HepG2 (cell line): Measurements from ENCODE around the gene CTRL. TPM values are rescaled to one million over a fixed set of nuclear protein-coding genes. Genes with fewer than 3 reads are reported as not detected.
A peak's percentile ranks its signal among the peaks of the same experiment; 100 is the strongest.

Source experiments
- ARNTL ChIP-seq: sonication (generic); formaldehyde crosslinking; IDR thresholded peaks from 2 replicates; pipeline ENCODE4 v1.4.0; 2020; ENCODE audit warnings: mild to moderate bottlenecking, missing genetic modification reagents
- CENPX ChIP-seq: sonication (generic); formaldehyde crosslinking; IDR thresholded peaks from 2 replicates; pipeline ENCODE4 v1.9.0; 2021; ENCODE audit warnings: mild to moderate bottlenecking, missing genetic modification reagents, moderate library complexity
- GZF1 ChIP-seq: sonication (generic); formaldehyde crosslinking; IDR thresholded peaks from 2 replicates; pipeline ENCODE4 v1.5.1; 2020; ENCODE audit warnings: mild to moderate bottlenecking, missing genetic modification reagents
- IKZF4 ChIP-seq: sonication (generic); formaldehyde crosslinking; IDR thresholded peaks from 2 replicates; pipeline ENCODE4 v1.5.1; 2020; ENCODE audit warnings: borderline replicate concordance, mild to moderate bottlenecking, low read depth, missing genetic modification reagents; ENCODE audit errors: not compliant biosample characterization
- KAT2B ChIP-seq: fragments of 150-350 bp; IDR thresholded peaks from 2 replicates; pipeline ENCODE4 v1.6.1; 2014; ENCODE audit warnings: low read depth, low read length, borderline replicate concordance
- KDM2A ChIP-seq: sonication (generic); formaldehyde crosslinking; IDR thresholded peaks from 2 replicates; pipeline ENCODE4 v1.4.0; 2020; ENCODE audit warnings: low read depth, missing genetic modification reagents, borderline replicate concordance
- MBNL3 ChIP-seq: fragments of 250-450 bp; sonication (Bioruptor Pico); conservative IDR thresholded peaks from 2 replicates; pipeline ENCODE4 v1.8.0; 2022; ENCODE audit warnings: mild to moderate bottlenecking, inconsistent platforms
- RBFOX2 ChIP-seq: fragments of 200-400 bp; formaldehyde crosslinking; IDR thresholded peaks from 2 replicates; pipeline ENCODE4 v1.6.1; 2017; ENCODE audit warnings: low read depth, mild to moderate bottlenecking, low read length
- RNF2 ChIP-seq: fragments of 450-650 bp; conservative IDR thresholded peaks from 2 replicates; pipeline ENCODE4 v1.6.1; 2016; ENCODE audit warnings: low read depth
- TBX2 ChIP-seq: sonication (generic); formaldehyde crosslinking; IDR thresholded peaks from 2 replicates; pipeline ENCODE4 v1.5.0; 2020; ENCODE audit warnings: missing genetic modification reagents, mild to moderate bottlenecking, borderline replicate concordance
- TCF7 ChIP-seq: sonication (generic); IDR thresholded peaks from 2 replicates; pipeline ENCODE4 v1.6.1; 2016; ENCODE audit warnings: antibody characterized with exemption, low read depth
- ZNF138 ChIP-seq: sonication (generic); formaldehyde crosslinking; IDR thresholded peaks from 2 replicates; pipeline ENCODE4 v1.5.0; 2020; ENCODE audit warnings: mild to moderate bottlenecking, low read depth, missing genetic modification reagents
- ZNF280B ChIP-seq: sonication (generic); formaldehyde crosslinking; IDR thresholded peaks from 2 replicates; pipeline ENCODE4 v1.5.0; 2020; ENCODE audit warnings: missing genetic modification reagents, mild to moderate bottlenecking, borderline replicate concordance
- ZNF317 ChIP-seq: sonication (generic); formaldehyde crosslinking; IDR thresholded peaks from 2 replicates; pipeline ENCODE4 v1.5.0; 2020; ENCODE audit warnings: mild to moderate bottlenecking, missing genetic modification reagents
- ZNF589 ChIP-seq: sonication (generic); formaldehyde crosslinking; conservative IDR thresholded peaks from 2 replicates; pipeline ENCODE4 v1.8.0; 2022; ENCODE audit warnings: mild to moderate bottlenecking, moderate library complexity, missing genetic modification reagents
- ZNF672 ChIP-seq: sonication (generic); formaldehyde crosslinking; IDR thresholded peaks from 2 replicates; pipeline ENCODE4 v1.8.1; 2022; ENCODE audit warnings: missing genetic modification reagents
- ZNF720 ChIP-seq: sonication (generic); formaldehyde crosslinking; IDR thresholded peaks from 2 replicates; pipeline ENCODE4 v1.4.0; 2020; ENCODE audit warnings: missing genetic modification reagents
- ZNF737 ChIP-seq: sonication (generic); formaldehyde crosslinking; IDR thresholded peaks from 2 replicates; pipeline ENCODE4 v1.5.0; 2020; ENCODE audit warnings: missing genetic modification reagents, mild to moderate bottlenecking, borderline replicate concordance
- ZNF878 ChIP-seq: sonication (generic); formaldehyde crosslinking; IDR thresholded peaks from 2 replicates; pipeline ENCODE4 v1.8.1; 2023; ENCODE audit warnings: mild to moderate bottlenecking, missing genetic modification reagents, moderate library complexity
- ZNF883 ChIP-seq: sonication (generic); formaldehyde crosslinking; IDR thresholded peaks from 2 replicates; pipeline ENCODE4 v1.5.1; 2020; ENCODE audit warnings: mild to moderate bottlenecking, missing genetic modification reagents; ENCODE audit errors: not compliant biosample characterization
- polyA plus RNA-seq, 8 experiments: library from polyadenylated mRNA; depleted of rRNA in 3 of 8; stranded (reverse) in 7 of 8; unstranded in 1 of 8; fragments of >200 nt; fragmentation: Illumina TruSeq in 4 of 8; extraction: Trizol in 4 of 8; gene quantifications; 2 replicates each; pipeline versions ENCODE4 v1.2.1 to v1.2.3, GENCODE V29; 2011 to 2016; ENCODE audit warnings: low read depth in 4 of 8, missing spikeins in 1 of 8, mixed read lengths in 1 of 8; ENCODE audit not compliant: insufficient read depth in 1 of 8
- total RNA-seq, 5 experiments: library from RNA; depleted of rRNA; stranded (reverse); fragments of >200 nt; fragmentation: Illumina TruSeq; extraction: Trizol; gene quantifications; 2 replicates each; pipeline ENCODE4 v1.2.3, GENCODE V29; 2016; ENCODE audit warnings: low read depth in 1 of 5
- TF ChIP-seq, protein P1 (sequence below): sonication (generic); formaldehyde crosslinking; IDR thresholded peaks from 2 replicates; pipeline ENCODE4 v1.4.0; 2020; ENCODE audit warnings: missing genetic modification reagents, borderline replicate concordance
- TF ChIP-seq, protein P2 (sequence below): sonication (generic); formaldehyde crosslinking; IDR thresholded peaks from 2 replicates; pipeline ENCODE4 v1.4.0; 2020; ENCODE audit warnings: missing genetic modification reagents
- TF ChIP-seq, protein P3 (sequence below): IDR thresholded peaks from 2 replicates; pipeline ENCODE4 v1.6.1; 2016; ENCODE audit warnings: missing compliant biosample characterization, missing genetic modification reagents, borderline replicate concordance

Gene CTRL
- total and polyA plus RNA-seq, 2 of the 13 experiments (the other 11 are each of a cell fraction or from before 2014, with no cell fraction given) = 1.9 to 2.7 TPM

DNA sequence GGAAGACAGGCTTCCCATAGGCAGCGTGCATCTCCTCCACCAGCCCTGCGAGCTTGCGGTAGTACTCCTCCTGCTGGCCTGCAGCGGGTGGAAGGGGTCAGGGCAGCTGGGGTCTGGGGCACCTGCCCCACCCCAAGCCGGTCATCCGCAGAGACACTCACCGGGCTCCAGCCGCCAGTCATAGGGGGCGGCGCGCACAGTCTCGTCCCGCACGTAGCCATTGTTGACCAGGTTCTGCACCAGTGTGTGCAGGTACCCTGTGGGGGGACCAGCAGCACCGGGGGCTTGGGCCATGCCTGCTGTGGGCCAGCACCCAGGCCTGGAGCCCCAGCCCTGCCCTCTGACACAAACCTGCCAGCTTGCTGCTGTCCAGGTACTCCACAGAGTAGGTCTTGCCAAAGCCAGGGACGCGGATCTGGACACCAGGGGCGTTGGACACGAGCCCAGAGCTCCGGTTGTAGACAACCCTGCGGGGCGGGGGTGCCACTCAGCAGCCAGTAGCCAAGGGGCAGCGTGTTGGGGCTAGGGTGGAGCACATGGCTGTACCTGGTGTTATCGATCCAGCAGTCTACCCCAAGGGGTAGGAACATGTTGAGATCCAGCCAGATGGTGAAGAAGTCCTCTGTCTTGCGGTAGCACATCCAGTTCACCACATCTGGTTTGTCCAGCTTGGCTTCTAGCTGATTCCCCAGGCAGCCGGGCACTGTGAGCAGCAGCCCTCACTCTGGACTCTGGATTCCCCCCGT is 11.0 kb upstream of the CTRL start (continued):
- TF ChIP-seq ZNF280B (CRISPR knock-in tag) (no peak), ZNF878 (CRISPR knock-in tag) (no peak), CENPX (CRISPR knock-in tag) (no peak), TCF7 (no peak), ZNF737 (CRISPR knock-in tag) (0 out of 2 replicates have a peak, but pooled peaks have one; percentile 69), GZF1 (CRISPR knock-in tag) (peak; percentile 65), ZNF672 (CRISPR knock-in tag) (no peak), IKZF4 (peak; percentile 86), KDM2A (CRISPR knock-in tag) (peak; percentile 82), ZNF317 (CRISPR knock-in tag) (0 out of 2 replicates have a peak, but pooled peaks have one; percentile 11), ZNF138 (no peak), MBNL3 (CRISPR knock-in tag) (no peak), KAT2B (no peak), RNF2 (no peak), ZNF720 (no peak), ARNTL (CRISPR knock-in tag) (no peak; the same call in 1 of the 2 replicates), ZNF883 (CRISPR knock-in tag) (peak; percentile 51), RBFOX2 (peak; percentile 74), TBX2 (no peak), ZNF589 (CRISPR knock-in tag) (no peak)
- TF ChIP-seq, protein P1, sequence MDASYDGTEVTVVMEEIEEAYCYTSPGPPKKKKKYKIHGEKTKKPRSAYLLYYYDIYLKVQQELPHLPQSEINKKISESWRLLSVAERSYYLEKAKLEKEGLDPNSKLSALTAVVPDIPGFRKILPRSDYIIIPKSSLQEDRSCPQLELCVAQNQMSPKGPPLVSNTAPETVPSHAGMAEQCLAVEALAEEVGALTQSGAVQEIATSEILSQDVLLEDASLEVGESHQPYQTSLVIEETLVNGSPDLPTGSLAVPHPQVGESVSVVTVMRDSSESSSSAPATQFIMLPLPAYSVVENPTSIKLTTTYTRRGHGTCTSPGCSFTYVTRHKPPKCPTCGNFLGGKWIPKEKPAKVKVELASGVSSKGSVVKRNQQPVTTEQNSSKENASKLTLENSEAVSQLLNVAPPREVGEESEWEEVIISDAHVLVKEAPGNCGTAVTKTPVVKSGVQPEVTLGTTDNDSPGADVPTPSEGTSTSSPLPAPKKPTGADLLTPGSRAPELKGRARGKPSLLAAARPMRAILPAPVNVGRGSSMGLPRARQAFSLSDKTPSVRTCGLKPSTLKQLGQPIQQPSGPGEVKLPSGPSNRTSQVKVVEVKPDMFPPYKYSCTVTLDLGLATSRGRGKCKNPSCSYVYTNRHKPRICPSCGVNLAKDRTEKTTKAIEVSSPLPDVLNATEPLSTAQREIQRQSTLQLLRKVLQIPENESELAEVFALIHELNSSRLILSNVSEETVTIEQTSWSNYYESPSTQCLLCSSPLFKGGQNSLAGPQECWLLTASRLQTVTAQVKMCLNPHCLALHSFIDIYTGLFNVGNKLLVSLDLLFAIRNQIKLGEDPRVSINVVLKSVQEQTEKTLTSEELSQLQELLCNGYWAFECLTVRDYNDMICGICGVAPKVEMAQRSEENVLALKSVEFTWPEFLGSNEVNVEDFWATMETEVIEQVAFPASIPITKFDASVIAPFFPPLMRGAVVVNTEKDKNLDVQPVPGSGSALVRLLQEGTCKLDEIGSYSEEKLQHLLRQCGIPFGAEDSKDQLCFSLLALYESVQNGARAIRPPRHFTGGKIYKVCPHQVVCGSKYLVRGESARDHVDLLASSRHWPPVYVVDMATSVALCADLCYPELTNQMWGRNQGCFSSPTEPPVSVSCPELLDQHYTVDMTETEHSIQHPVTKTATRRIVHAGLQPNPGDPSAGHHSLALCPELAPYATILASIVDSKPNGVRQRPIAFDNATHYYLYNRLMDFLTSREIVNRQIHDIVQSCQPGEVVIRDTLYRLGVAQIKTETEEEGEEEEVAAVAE (CRISPR knock-in tag) = no peak; the same call in 1 of the 2 replicates
- TF ChIP-seq, protein P2, sequence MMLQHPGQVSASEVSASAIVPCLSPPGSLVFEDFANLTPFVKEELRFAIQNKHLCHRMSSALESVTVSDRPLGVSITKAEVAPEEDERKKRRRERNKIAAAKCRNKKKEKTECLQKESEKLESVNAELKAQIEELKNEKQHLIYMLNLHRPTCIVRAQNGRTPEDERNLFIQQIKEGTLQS = no peak; the same call in 1 of the 2 replicates
- TF ChIP-seq, protein P3, sequence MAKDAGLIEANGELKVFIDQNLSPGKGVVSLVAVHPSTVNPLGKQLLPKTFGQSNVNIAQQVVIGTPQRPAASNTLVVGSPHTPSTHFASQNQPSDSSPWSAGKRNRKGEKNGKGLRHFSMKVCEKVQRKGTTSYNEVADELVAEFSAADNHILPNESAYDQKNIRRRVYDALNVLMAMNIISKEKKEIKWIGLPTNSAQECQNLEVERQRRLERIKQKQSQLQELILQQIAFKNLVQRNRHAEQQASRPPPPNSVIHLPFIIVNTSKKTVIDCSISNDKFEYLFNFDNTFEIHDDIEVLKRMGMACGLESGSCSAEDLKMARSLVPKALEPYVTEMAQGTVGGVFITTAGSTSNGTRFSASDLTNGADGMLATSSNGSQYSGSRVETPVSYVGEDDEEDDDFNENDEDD = peak; percentile 58; the same call in 1 of the 2 replicates
